GM12892 (cell line): ENCODE results near the gene CFAP97D2.

Experiments used
- POLR2A ChIP-seq: IDR thresholded peaks from 2 replicates; pipeline ENCODE4 v1.6.1; 2011; ENCODE audit warnings: low read depth, low read length, control low read depth
- POLR2AphosphoS5 ChIP-seq: IDR thresholded peaks from 2 replicates; pipeline ENCODE4 v1.6.1; 2011; ENCODE audit warnings: low read depth, low read length, control low read depth
- TAF1 ChIP-seq: IDR thresholded peaks from 2 replicates; pipeline ENCODE4 v1.6.1; 2011; ENCODE audit warnings: low read depth, mild to moderate bottlenecking, control low read depth, low read length, borderline replicate concordance

- TF ChIP-seq POLR2AphosphoS5, result no peak
- TF ChIP-seq POLR2A, result peak; percentile 68; the same call in 1 of the 2 replicates
- no peak for TF ChIP-seq TAF1
These were observed 46.5 kb upstream of the CFAP97D2 start, which contains the start of gene RASA3 for GRCh38 chr13:114132419-114133121.
